OCI-LY1 (cell line): ENCODE data around the gene EPS8L2.
"Not testable (repeated sequence)": the region's sequence is repeated elsewhere in the genome, so short reads cannot be mapped to it uniquely, and the experiment has no call there.

Experiments used
- H2AFZ ChIP-seq: fragments of 200-600 bp; sonication (generic), shearing (Covaris generic); 2 replicates; pipeline ENCODE4 v1.6.0; 2014; ENCODE audit warnings: antibody characterized with exemption, mild to moderate bottlenecking, low read length
- H3F3A ChIP-seq: fragments of 200-600 bp; sonication (generic), shearing (Covaris generic); 2 replicates; pipeline ENCODE4 v1.6.0; 2014; ENCODE audit warnings: mild to moderate bottlenecking, antibody characterized with exemption, low read length, moderate library complexity; ENCODE audit not compliant: insufficient read depth
- H3K27ac ChIP-seq: fragments of 200-600 bp; sonication (generic); 2 replicates; pipeline ENCODE4 v1.5.1; 2014; ENCODE audit warnings: low read length, mixed run types, mild to moderate bottlenecking, low read depth; ENCODE audit not compliant: poor library complexity, severe bottlenecking
- H3K27me3 ChIP-seq: fragments of 200-600 bp; sonication (generic); 2 replicates; pipeline ENCODE4 v1.6.0; 2014; ENCODE audit warnings: antibody characterized with exemption, mild to moderate bottlenecking, low read length, moderate library complexity; ENCODE audit not compliant: insufficient read depth
- H3K36me3 ChIP-seq: fragments of 200-600 bp; sonication (generic); 2 replicates; pipeline ENCODE4 v1.6.1; 2014; ENCODE audit warnings: mild to moderate bottlenecking, antibody characterized with exemption, low read length, moderate library complexity, mixed read lengths; ENCODE audit not compliant: insufficient read depth
- H3K4me1 ChIP-seq: fragments of 200-600 bp; sonication (generic); 2 replicates; pipeline ENCODE4 v1.5.1; 2014; ENCODE audit warnings: mild to moderate bottlenecking, low read length, moderate library complexity; ENCODE audit not compliant: insufficient read depth, severe bottlenecking
- H3K4me2 ChIP-seq: fragments of 200-600 bp; sonication (generic), shearing (Covaris generic); 2 replicates; pipeline ENCODE4 v1.6.1; 2014; ENCODE audit warnings: low read length
- H3K4me3 ChIP-seq: fragments of 200-600 bp; sonication (generic); 2 replicates; pipeline ENCODE4 v1.5.1; 2014; ENCODE audit warnings: low read length, low read depth, mild to moderate bottlenecking, mixed read lengths; ENCODE audit not compliant: poor library complexity, severe bottlenecking
- H3K79me2 ChIP-seq: fragments of 200-600 bp; shearing (Covaris generic); 2 replicates; pipeline ENCODE4 v1.6.1; 2016; ENCODE audit warnings: mixed run types, low read length, mixed read lengths; ENCODE audit not compliant: insufficient read depth
- H3K9ac ChIP-seq: fragments of 200-600 bp; sonication (generic), shearing (Covaris generic); 2 replicates; pipeline ENCODE4 v1.6.1; 2014; ENCODE audit warnings: mild to moderate bottlenecking, low read length, mixed read lengths
- H3K9me2 ChIP-seq: fragments of 200-600 bp; sonication (generic), shearing (Covaris generic); 2 replicates; pipeline ENCODE4 v1.6.1; 2014; ENCODE audit warnings: low read depth, mild to moderate bottlenecking, low read length, mixed read lengths
- H3K9me3 ChIP-seq: fragments of 200-600 bp; shearing (Covaris generic); 2 replicates; pipeline ENCODE4 v1.6.1; 2014; ENCODE audit warnings: low read length, mixed read lengths
- H4K20me1 ChIP-seq: fragments of 200-600 bp; sonication (generic), shearing (Covaris generic); 2 replicates; pipeline ENCODE4 v1.6.0; 2016; ENCODE audit warnings: mild to moderate bottlenecking, low read length; ENCODE audit not compliant: insufficient read depth
- EZH2 ChIP-seq: fragments of 200-600 bp; sonication (generic), shearing (Covaris generic); IDR thresholded peaks from 2 replicates; pipeline ENCODE4 v1.8.0; 2017; ENCODE audit warnings: borderline replicate concordance, mixed run types, mild to moderate bottlenecking, antibody characterized with exemption, low read length, moderate library complexity, mixed read lengths
- TF ChIP-seq, protein P1 (sequence below): fragments of 200-600 bp; sonication (generic), shearing (Covaris generic); IDR thresholded peaks from 2 replicates; pipeline ENCODE4 v1.5.1; 2017; ENCODE audit warnings: mild to moderate bottlenecking, antibody characterized with exemption, low read length, moderate library complexity, mixed read lengths

The EPS8L2 gene

DNA sequence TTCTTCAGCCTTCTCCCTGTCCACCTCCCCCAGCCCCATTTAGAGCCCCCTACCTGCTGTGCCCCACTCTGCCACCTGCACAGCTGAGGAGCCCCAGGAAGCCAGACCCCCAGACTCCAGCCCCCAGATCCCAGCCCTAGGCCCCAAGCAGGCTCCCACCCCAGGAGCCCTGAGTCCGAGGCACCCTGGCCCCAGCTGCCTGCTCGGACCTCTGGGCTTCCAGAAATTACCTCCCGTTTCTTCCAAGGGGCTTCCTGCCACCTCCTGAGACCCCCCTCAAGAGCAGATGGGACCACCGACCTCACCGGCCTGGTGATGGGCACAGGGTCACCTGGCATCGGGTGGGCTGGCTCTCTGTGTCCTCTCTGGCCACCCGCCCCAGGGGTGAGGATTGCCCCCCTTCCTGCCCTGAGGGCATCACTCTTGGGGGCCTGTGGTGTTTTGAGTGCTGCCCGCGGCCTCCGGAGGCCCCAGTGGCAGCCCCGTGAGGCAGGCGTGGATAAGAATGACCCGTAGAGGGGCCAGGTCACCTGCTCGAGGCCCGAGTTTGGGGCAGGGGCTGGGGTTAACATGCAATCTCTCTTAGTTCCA is 23.0 kb downstream of the EPS8L2 start:
- H3K27me3 ChIP-seq = peaks cover 4% of the 10 kb centered on the region; the same call in 1 of the 2 replicates
- H3F3A ChIP-seq = no peaks in the 10 kb centered on the region
- H3K4me3 ChIP-seq = no peak overlapping the region
- H3K9me2 ChIP-seq = no peaks in the 10 kb centered on the region
- H3K9me3 ChIP-seq = no peaks in the 10 kb centered on the region
- H3K4me1 ChIP-seq = peaks cover 34% of the 10 kb centered on the region
- H3K4me2 ChIP-seq = no peak overlapping the region
- no peaks in the 10 kb centered on the region for H4K20me1 ChIP-seq
- TF ChIP-seq, protein P1, sequence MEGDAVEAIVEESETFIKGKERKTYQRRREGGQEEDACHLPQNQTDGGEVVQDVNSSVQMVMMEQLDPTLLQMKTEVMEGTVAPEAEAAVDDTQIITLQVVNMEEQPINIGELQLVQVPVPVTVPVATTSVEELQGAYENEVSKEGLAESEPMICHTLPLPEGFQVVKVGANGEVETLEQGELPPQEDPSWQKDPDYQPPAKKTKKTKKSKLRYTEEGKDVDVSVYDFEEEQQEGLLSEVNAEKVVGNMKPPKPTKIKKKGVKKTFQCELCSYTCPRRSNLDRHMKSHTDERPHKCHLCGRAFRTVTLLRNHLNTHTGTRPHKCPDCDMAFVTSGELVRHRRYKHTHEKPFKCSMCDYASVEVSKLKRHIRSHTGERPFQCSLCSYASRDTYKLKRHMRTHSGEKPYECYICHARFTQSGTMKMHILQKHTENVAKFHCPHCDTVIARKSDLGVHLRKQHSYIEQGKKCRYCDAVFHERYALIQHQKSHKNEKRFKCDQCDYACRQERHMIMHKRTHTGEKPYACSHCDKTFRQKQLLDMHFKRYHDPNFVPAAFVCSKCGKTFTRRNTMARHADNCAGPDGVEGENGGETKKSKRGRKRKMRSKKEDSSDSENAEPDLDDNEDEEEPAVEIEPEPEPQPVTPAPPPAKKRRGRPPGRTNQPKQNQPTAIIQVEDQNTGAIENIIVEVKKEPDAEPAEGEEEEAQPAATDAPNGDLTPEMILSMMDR = no peak
- no peak for TF ChIP-seq EZH2
- H3K36me3 ChIP-seq = no peaks in the 10 kb centered on the region
- no peaks in the 10 kb centered on the region for H3K79me2 ChIP-seq
- H3K9ac ChIP-seq = no peak overlapping the region
- H2AFZ ChIP-seq = no peak overlapping the region
- H3K27ac ChIP-seq = no peak overlapping the region

DNA sequence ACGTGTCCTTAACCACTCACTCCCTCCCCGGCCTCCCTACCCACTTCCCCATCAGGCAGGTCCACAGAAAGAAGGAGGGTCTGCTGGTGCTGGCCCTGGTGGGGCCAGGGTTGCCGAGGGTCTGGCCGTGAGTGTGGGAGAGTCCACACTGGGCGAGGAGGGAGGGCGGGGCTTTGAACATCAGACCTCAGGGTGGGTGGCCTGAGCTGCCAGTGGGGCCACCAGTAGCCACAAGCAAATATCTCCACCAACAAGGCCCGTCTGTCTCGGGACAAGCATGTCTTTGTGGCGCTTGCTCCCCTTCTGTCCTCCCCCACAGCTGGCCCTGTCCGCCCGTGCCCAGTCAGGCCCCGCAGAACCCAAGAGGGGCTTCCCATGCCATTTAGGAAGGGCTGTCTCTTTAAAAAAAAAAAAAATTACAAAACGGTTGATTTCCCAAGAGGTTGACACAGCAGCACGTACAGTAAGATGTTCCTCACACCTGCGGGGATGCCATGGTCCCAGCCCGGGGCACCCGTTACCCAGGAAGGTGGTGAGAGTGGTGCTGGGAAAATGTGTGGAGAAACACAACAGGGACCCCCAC is 23.6 kb downstream of the EPS8L2 start:
- Histone ChIP-seq H3K4me1 (peaks cover 29% of the 10 kb centered on the region), H3K9me2 (no peaks in the 10 kb centered on the region), H3K36me3 (no peaks in the 10 kb centered on the region), H3K9me3 (no peaks in the 10 kb centered on the region), H3F3A (no peaks in the 10 kb centered on the region), H4K20me1 (no peaks in the 10 kb centered on the region), H3K9ac (no peak overlapping the region), H3K79me2 (no peaks in the 10 kb centered on the region), H2AFZ (no peak overlapping the region), H3K27me3 (peaks cover 4% of the 10 kb centered on the region; the same call in 1 of the 2 replicates), H3K4me2 (no peak overlapping the region), H3K27ac (no peak overlapping the region), H3K4me3 (no peak overlapping the region)
- TF ChIP-seq EZH2 = no peak
- TF ChIP-seq, protein P1 = no peak

DNA sequence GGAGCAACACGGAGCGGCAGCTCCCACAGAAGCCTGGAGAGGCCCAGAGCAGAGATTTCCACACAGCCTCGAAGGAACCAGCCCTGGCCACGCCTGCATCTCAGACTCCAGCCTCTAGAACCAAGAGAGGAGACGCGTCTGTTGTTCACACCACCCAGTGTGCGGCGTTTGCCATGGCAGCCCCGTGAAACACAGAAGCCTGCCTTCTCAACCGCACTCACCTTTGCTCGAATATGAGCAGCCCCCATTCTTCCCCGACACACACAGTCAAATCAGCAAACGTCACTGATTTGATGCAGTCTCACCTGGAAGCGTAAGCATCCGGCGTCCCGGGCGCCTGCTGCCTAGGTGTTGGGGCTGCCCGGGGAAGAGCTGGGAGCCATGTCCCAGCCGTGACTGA is 27.0 kb downstream of the EPS8L2 start:
- no peaks in the 10 kb centered on the region for H3K36me3 ChIP-seq
- no peak overlapping the region for H2AFZ ChIP-seq
- H3K9ac ChIP-seq = no peak overlapping the region

DNA sequence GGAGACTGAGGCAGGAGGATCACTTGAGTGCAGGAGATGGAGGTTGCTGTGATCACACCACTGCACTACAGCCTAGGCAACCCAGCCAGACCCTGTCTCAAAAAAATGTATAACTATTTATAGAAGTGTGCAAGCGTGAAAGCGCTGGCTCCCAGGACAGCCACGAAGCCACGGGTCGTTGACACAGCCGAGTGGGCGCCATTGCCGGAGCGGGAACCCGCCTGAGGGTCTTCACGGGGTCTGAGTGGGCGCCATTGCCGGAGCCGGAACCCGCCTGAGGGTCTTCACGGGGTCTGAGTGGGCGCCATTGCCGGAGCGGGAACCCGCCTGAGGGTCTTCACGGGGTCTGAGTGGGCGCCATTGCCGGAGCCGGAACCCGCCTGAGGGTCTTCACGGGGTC is 28.5 kb downstream of the EPS8L2 start:
- H3K36me3 ChIP-seq, H3K27ac ChIP-seq, H3K9ac ChIP-seq: not testable (repeated sequence)

More for the DNA sequence above, 27.0 kb downstream of the EPS8L2 start:
- no peaks in the 10 kb centered on the region for H4K20me1 ChIP-seq
- peaks cover 4% of the 10 kb centered on the region for H3K4me1 ChIP-seq
- no peak overlapping the region for H3K27ac ChIP-seq
- no peaks in the 10 kb centered on the region for H3K79me2 ChIP-seq
- peaks cover 14% of the 10 kb centered on the region for H3K27me3 ChIP-seq
- no peak overlapping the region for H3K4me2 ChIP-seq
- no peaks in the 10 kb centered on the region for H3K9me3 ChIP-seq
- no peak overlapping the region for H3K4me3 ChIP-seq
- H3K9me2 ChIP-seq = no peaks in the 10 kb centered on the region
- no peak for TF ChIP-seq EZH2
- H3F3A ChIP-seq = no peaks in the 10 kb centered on the region

More for the DNA sequence above, 28.5 kb downstream of the EPS8L2 start:
- H3K9me3 ChIP-seq, H3K9me2 ChIP-seq, H3K27me3 ChIP-seq, H3K79me2 ChIP-seq, H3K4me1 ChIP-seq, H2AFZ ChIP-seq, H4K20me1 ChIP-seq, H3K4me2 ChIP-seq, H3F3A ChIP-seq, H3K4me3 ChIP-seq: not testable (repeated sequence)
